Amniotic epithelial cell (primary cell): ENCODE results near the gene DDI1.

Experiments used
- DNase-seq: peaks from one replicate; pipeline ENCODE4 v3.0.0-alpha.2; 2010; ENCODE audit warnings: low read depth

DDI1 gene

GRCh38 chr11:104078245-104078644 is 41.8 kb downstream of the DDI1 start:
- DNase-seq, result no peak

DNA sequence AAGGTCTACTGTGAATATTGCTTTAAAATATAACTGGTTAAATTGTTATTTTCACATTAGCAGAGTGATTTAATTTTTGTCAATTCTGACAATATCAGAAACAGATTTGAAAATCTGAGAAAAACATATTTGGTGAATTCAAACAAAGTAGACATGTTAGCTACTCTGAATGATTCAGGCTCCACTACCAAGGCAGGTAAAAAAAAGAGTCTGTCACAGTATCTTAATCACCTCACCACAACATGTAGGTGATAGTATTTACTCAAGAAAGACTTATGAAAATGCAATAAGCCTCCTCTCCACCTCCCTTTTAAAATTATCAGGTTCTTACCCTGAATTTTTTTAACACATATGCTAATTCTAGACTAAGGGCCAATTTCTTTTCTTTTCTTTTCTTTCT is 42.6 kb downstream of the DDI1 start:
- no peak for DNase-seq

GRCh38 chr11:104086621-104087020 is 50.2 kb downstream of the DDI1 start:
- DNase-seq, result no peak
